Right hindlimb (tissue), 1 donor: Measurements from ENCODE around the gene TMEM38A.
"Not testable (repeated sequence)": the region's sequence is repeated elsewhere in the genome, so short reads cannot be mapped to it uniquely, and the experiment has no call there.

Experiments used
- DNase-seq: peaks from one replicate; pipeline ENCODE4 v3.0.0-alpha.2; 2018

Gene TMEM38A

DNA sequence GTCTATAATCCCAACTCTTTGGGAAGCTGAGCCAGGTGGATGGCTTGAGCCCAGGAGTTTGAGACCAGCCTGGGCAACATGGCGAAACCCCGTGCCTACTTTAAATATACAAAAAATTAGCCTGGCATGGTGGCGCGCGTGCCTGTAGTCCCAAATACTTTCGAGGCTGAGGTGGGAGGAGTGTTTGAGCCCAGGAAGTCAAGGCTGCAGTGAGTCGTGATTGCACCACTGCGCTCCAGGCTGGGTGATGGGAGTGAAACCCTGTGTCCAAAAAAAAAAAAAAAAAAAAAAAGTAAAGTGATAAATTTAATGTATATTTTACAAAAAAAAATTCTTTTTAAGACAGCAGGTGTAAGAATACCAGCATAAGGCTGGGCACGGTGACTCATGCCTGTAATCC lies 17.6 kb downstream of the TMEM38A start:
- DNase-seq, result no peak

DNA sequence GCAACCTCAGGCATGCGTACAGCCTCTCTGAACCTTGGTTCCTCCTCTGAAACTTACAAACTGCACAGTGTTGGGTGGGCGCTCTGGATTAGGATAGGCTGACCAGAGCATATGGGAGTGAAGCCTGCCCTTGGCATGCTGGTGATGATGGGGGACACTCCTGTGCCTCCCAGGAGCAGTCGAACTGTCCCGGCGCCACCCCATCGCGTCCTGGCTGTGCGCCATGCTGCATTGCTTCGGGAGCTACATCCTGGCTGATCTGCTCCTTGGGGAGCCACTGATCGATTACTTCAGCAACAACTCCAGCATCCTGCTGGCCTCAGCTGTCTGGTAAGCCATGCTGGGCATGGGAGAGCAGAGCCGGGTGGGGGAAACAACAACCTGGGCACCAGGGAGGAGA lies 18.9 kb downstream of the TMEM38A start:
- no peak for DNase-seq

- no peak for DNase-seq
Measured at GRCh38 chr19:16682539-16682938, 21.6 kb downstream of the TMEM38A start.

- DNase-seq, result no peak
Measured at GRCh38 chr19:16684216-16684615, 23.3 kb downstream of the TMEM38A start.

GRCh38 chr19:16688084-16688483 lies 27.1 kb downstream of the TMEM38A start:
- no peak for DNase-seq

GRCh38 chr19:16698914-16699313 lies 38.0 kb downstream of the TMEM38A start:
- DNase-seq, result peak; percentile 44

DNA sequence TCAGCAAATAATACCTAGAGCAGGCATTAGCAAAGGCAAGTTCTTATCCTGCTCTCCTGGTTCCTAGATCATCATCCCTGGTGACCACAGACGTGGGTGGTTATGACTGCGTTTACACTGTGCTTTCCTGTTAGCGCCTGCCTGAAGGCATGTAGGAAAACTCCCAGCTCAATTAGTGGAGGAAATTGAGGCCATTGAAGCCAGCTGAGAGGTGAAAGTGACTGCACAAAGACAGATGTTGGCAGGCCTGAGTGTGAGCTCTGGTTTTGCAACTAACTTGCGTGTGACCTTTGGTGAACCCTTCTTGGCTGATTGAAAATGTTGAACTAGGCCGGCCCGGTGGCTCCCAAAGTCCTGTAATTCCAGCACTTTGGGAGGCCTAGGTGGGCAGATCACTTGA lies 41.2 kb downstream of the TMEM38A start:
- peak; percentile 57 for DNase-seq

DNA sequence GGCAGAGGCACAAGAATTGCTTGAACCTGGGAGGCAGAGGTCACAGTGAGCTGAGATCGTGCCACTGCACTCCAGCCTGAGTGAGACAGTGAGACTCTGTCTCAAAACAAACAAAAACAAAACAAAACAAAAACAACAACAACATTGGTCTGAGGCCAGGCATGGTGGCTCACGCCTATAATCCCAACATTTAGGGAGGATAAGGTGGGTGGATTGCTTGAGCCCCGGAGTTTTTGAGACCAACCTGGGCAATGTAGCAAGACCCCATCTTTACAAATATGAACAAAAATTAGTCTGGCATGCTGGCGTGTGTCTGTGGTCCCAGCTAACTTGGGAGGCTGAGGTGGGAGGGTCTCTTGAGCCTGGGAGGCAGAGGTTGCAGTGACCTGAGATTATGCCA lies 42.7 kb downstream of the TMEM38A start:
- no peak for DNase-seq

DNA sequence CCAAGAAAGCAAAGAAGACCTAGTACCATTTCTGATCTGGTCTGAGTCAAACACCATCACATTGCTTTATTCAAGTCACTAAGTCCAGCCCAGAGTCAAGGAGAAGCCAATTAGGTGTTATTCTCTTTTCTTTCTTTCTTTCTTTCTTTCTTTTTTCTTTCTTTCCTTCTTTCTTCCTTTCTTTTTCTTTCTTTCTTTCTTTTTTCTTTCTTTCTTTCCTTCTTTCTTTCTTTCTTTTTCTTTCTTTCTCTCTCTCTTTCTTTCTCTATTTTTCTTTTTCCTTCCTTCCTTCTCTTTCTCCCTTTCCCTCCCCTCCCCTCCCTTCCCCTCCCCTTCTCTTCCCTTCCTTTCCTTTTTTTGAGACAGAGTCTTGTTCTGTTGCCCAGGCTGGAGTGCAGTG lies 49.9 kb downstream of the TMEM38A start:
- not testable (repeated sequence) for DNase-seq

DNA sequence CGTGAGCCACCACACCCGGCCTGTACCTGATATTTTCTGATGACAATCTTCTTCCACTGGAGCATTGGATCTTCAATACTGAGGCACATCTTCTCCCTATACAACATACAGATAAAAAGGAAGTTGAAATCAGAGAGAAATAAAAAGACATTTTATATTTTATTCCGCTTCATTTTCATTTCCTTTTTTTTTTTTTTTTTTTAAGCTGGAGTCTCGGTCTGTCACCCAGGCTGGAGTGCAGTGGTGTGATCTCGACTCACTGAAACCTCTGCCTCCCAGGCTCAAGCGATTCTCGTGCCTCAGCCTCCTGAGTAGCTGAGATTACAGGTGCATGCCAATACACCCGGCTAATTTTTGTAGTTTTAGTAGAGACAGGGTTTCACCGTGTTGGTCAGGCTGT lies 51.4 kb downstream of the TMEM38A start:
- DNase-seq, result not testable (repeated sequence)

DNA sequence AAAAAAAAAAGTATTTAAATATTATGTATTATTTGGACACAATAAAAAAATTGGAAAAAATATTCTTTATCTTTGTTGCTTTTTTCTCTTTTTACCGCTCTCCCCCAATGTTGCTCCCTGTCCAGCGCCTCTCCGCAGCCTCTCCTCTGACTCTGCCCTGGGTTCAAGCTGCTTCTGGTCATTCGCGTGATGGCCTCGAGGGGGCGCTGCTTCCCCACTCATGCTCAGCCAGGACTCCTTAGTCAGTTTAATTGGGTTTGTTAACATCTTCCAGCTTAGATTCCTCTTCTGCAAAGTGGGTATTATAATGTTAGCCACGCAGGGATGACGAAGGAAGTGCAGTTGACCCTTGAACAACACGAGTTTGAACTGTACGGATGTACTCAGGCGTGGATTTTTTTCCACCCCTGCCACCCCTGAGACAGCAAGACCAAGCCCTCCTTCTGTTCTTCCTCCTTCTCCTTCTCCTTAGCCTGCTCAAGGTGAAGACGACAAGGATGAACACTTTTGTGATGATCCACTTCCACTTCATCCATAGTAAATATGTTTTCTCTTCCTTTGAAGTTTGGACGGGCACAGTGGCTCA lies 53.9 kb downstream of the TMEM38A start:
- DNase-seq, result peak; percentile 53

DNA sequence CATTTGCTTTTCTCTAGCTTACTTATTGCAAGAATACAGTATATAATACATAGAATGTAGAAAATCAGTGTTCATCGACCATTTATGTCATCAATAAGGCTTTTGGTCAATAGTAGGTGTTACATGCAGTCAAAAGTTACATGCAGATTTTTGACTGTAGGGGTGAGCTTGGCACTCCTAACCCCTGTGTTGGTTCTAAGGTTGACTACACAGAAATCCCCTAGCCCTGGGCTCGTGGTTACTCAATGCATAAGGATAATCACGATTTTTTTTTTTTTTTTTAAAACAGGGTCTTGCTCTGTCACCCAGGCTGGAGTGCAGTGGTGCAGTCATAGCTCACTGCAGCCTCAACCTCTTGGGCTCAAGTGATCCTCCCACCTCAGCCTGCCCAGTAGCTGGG lies 54.7 kb downstream of the TMEM38A start:
- no peak for DNase-seq

DNA sequence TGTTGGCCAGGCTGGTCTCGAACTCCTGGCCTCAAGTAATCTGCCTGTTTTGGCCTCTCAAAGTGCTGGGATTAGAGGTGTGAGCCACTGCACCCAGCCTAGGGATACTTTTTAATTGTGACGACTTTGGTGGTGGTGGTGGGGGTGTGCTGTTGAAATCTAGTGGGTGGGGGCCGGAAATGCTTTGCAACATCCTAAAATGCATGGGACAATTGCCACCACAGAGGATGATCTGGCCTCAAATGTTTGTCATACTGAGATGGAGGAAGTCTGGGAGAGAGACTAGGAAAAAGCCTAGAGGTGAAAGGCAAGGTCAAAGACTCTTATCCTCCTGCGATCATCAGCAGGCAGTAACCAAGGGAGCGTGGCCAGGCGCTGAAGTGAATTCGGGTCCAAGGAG lies 60.1 kb downstream of the TMEM38A start:
- DNase-seq, result no peak

DNA sequence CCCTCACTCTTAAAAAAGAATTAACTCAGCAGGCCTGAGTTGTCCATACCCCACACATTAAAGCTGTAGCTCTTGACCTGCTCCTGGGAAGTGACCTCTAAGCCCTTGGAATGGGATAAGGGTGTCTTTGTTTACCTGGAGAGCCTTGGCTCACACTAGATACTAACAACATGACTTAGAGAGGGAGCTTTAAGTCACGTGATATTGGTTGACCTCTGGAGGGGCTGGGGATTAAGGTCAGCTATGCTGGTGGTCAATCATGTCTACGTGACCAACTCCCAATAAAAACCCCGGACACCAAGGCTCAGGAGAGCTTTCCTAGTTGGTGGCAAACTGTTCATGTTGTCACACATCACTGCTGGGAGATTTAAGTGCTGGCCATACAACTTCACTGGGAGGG lies 61.7 kb downstream of the TMEM38A start:
- no peak for DNase-seq

DNA sequence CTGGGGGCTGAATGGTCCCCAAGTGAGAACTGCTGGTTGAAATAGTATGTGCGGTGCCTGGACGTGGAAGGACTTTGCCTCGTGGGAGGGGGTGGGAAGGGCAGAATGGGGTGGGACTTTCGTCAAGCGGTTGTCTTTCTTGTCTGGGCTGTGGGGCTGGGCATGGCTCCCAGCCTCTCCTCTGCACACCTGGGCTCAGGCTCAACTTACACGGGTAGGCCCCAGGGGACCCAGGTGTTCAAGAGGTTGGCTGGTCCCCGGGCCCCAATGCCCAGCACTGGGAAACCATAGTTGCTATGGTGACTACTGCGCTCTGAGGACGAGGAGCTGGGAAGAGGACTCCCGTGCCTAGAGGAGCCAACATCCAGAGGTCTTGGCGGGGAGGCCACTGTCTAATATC lies 66.0 kb downstream of the TMEM38A start:
- no peak for DNase-seq

DNA sequence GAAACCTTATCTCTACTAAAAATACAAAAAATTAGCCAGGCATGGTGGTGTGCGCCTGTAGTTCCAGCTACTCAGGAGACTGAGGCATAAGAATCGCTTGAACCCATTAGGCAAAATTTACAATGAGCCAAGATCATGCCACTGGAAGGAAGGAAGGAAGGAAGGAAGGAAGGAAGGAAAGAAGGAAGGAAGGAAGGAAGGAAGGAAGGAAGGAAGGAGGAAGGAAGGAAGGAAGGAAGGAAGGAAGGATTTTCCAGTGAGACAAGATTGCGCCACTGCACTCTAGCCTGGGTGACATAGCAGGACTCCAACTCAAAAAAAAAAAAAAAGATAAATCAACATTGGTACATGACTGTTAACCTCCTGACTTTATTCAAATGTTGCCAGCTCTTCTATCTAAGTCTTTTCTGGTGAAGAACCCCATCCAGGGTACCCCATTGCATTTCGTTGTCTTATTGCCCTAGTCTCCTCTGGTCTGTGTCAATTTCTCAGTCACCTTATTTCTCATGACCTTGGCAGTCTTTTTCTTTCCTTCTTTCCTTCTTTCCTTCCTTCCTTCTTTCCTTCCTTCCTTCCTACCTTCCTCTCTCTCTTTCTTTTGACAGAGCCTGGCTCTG lies 74.8 kb downstream of the TMEM38A start:
- DNase-seq, result not testable (repeated sequence)

DNA sequence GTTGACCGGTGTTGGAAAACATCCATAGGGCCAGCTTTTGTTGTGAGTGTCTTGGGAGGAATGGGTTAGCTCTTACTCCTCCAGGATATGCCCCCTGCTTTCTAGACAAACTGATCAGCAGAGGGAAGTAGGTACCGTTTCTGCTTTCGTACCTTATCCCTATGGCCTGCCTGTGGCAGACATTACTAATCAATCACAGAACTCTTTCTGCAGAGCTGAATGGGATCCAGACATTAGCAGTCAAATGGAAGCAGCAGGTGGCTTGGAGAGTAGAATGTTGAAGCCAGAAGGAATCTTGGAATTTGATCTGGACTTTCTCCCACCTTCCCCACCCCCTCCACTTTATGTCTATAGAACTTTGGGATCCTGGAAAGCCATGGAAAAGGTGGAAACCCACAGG lies 75.8 kb downstream of the TMEM38A start:
- no peak for DNase-seq

GRCh38 chr19:16737911-16738310 lies 77.0 kb downstream of the TMEM38A start:
- DNase-seq, result no peak

DNA sequence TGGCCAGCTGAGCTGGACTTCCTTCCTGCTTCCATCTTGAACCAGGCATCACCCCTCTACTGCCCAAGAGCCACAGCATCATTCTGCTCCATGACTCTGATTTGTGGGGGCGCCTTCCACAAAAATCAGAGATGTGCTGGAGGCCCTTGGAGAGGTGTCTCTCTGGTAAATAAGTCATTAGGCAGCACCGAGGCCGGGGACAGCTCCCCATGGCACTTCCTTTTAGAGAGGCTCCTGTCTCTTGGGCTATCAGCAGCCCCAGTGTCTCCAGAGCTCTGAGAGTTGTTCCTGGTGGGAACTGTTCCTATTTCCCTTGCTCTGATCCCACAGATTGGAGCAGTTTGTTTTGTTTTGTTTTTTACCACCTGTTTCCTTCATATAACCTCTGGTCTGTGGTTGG lies 78.6 kb downstream of the TMEM38A start:
- no peak for DNase-seq
